HEK293 (cell line): ENCODE results near the gene PLOD3.

ENCODE experiments used
- CTCF ChIA-PET: fragments of 350-600 bp; formaldehyde crosslinking; extraction: SDS; loops from one replicate; lab custom pipeline; 2021; ENCODE audit warnings: antibody characterized with exemption; lab: Yijun Ruan, JAX
- POLR2A ChIA-PET: fragments of 300-600 bp; formaldehyde crosslinking; extraction: SDS; loops from one replicate; lab custom pipeline; 2020; ENCODE audit warnings: antibody characterized with exemption, inconsistent platforms; lab: Yijun Ruan, JAX
- H3K27ac ChIP-seq: fragments of 200-500 bp; sonication (Bioruptor generic); 2 replicates; pipeline ENCODE4 v1.5.1; 2014; ENCODE audit warnings: low read depth, low read length, control low read depth, inconsistent platforms; ENCODE audit errors: extremely low read depth
- H3K36me3 ChIP-seq, 2 experiments: fragments of 200-500 bp in 1 of 2; sonication (Bioruptor generic) in 1 of 2; 1 replicate in 1 of 2; 2 replicates in 1 of 2; pipeline ENCODE4 v1.5.1; 2014 to 2017; ENCODE audit warnings: inconsistent platforms in 2 of 2, low read length in 2 of 2; ENCODE audit not compliant: control insufficient read depth in 2 of 2, insufficient read depth in 1 of 2
- H3K4me1 ChIP-seq: fragments of 200-500 bp; sonication (Bioruptor generic); 2 replicates; pipeline ENCODE4 v1.5.1; 2014; ENCODE audit warnings: mild to moderate bottlenecking, low read length, inconsistent platforms; ENCODE audit not compliant: control insufficient read depth, insufficient read depth
- H3K4me3 ChIP-seq: 2 replicates; pipeline ENCODE4 v1.5.1; 2011; ENCODE audit warnings: low read depth, mild to moderate bottlenecking, control low read depth, low read length, moderate library complexity
- H3K9me3 ChIP-seq: fragments of 200-500 bp; sonication (Bioruptor generic); 2 replicates; pipeline ENCODE4 v1.5.1; 2014; ENCODE audit warnings: low read depth, low read length, inconsistent platforms; ENCODE audit not compliant: control insufficient read depth, insufficient read depth
- FEZF1 ChIP-seq: fragments of 450-650 bp; formaldehyde crosslinking; IDR thresholded peaks from 2 replicates; pipeline ENCODE4 v1.5.1; 2016; ENCODE audit warnings: missing biosample characterization, missing genetic modification characterization
- GLI4 ChIP-seq: fragments of 450-650 bp; formaldehyde crosslinking; IDR thresholded peaks from 2 replicates; pipeline ENCODE4 v1.5.1; 2016; ENCODE audit warnings: missing biosample characterization, missing genetic modification characterization
- GLIS2 ChIP-seq: fragments of 450-650 bp; formaldehyde crosslinking; IDR thresholded peaks from 2 replicates; pipeline ENCODE4 v1.5.1; 2016; ENCODE audit warnings: missing biosample characterization, missing genetic modification characterization
- KLF7 ChIP-seq: fragments of 450-650 bp; formaldehyde crosslinking; IDR thresholded peaks from 2 replicates; pipeline ENCODE4 v1.5.1; 2016; ENCODE audit warnings: missing biosample characterization, missing genetic modification characterization, borderline replicate concordance
- TCF7L2 ChIP-seq: IDR thresholded peaks from 2 replicates; pipeline ENCODE4 v1.6.1; 2011; ENCODE audit warnings: low read depth, mild to moderate bottlenecking, inconsistent platforms, low read length, moderate library complexity, borderline replicate concordance
- ZFHX2 ChIP-seq: fragments of 450-650 bp; formaldehyde crosslinking; conservative IDR thresholded peaks from 2 replicates; pipeline ENCODE4 v1.5.1; 2016; ENCODE audit warnings: missing biosample characterization, missing genetic modification characterization
- ZNF211 ChIP-seq: fragments of 450-650 bp; formaldehyde crosslinking; IDR thresholded peaks from 2 replicates; pipeline ENCODE4 v1.5.1; 2016; ENCODE audit warnings: low read depth, missing biosample characterization, missing genetic modification characterization
- ZNF48 ChIP-seq: fragments of 450-650 bp; formaldehyde crosslinking; IDR thresholded peaks from 2 replicates; pipeline ENCODE4 v1.5.1; 2016; ENCODE audit warnings: missing biosample characterization, missing genetic modification characterization
- ZNF501 ChIP-seq: fragments of 450-650 bp; formaldehyde crosslinking; IDR thresholded peaks from 2 replicates; pipeline ENCODE4 v1.5.1; 2016; ENCODE audit warnings: missing biosample characterization, missing genetic modification characterization
- ZNF561 ChIP-seq: fragments of 450-650 bp; IDR thresholded peaks from 2 replicates; pipeline ENCODE4 v1.5.1; 2018; ENCODE audit warnings: missing biosample characterization, missing genetic modification characterization, borderline replicate concordance
- ZNF600 ChIP-seq: fragments of 450-650 bp; formaldehyde crosslinking; IDR thresholded peaks from 2 replicates; pipeline ENCODE4 v1.5.1; 2016; ENCODE audit warnings: missing biosample characterization, missing genetic modification characterization
- ZNF777 ChIP-seq: fragments of 450-650 bp; formaldehyde crosslinking; IDR thresholded peaks from 2 replicates; pipeline ENCODE4 v1.5.1; 2017; ENCODE audit warnings: missing biosample characterization, missing genetic modification characterization, borderline replicate concordance
- ZNF792 ChIP-seq: fragments of 450-650 bp; formaldehyde crosslinking; IDR thresholded peaks from 2 replicates; pipeline ENCODE4 v1.5.1; 2016; ENCODE audit warnings: missing biosample characterization, missing genetic modification characterization
- ZSCAN30 ChIP-seq: fragments of 450-650 bp; IDR thresholded peaks from 2 replicates; pipeline ENCODE4 v1.5.1; 2018; ENCODE audit warnings: missing biosample characterization, mild to moderate bottlenecking, missing genetic modification characterization, moderate library complexity
- ZXDB ChIP-seq: fragments of 450-650 bp; formaldehyde crosslinking; IDR thresholded peaks from 2 replicates; pipeline ENCODE4 v1.5.1; 2016; ENCODE audit warnings: missing biosample characterization, missing genetic modification characterization
- TF ChIP-seq, protein P1 (sequence below): fragments of 450-650 bp; formaldehyde crosslinking; IDR thresholded peaks from 2 replicates; pipeline ENCODE4 v1.5.1; 2016; ENCODE audit warnings: missing biosample characterization, missing genetic modification characterization
- TF ChIP-seq, protein P2 (sequence below): fragments of 450-650 bp; formaldehyde crosslinking; IDR thresholded peaks from 2 replicates; pipeline ENCODE4 v1.5.1; 2016; ENCODE audit warnings: missing biosample characterization, missing genetic modification characterization
- TF ChIP-seq, protein P3 (sequence below): fragments of 450-650 bp; IDR thresholded peaks from 2 replicates; pipeline ENCODE4 v1.5.1; 2018; ENCODE audit warnings: missing biosample characterization, mild to moderate bottlenecking, missing genetic modification characterization
- TF ChIP-seq, protein P4 (sequence below): fragments of 450-650 bp; formaldehyde crosslinking; IDR thresholded peaks from 2 replicates; pipeline ENCODE4 v1.5.1; 2017; ENCODE audit warnings: missing biosample characterization, missing genetic modification characterization
- TF ChIP-seq, protein P5 (sequence below): fragments of 450-650 bp; formaldehyde crosslinking; IDR thresholded peaks from 2 replicates; pipeline ENCODE4 v1.5.1; 2016; ENCODE audit warnings: missing biosample characterization, missing genetic modification characterization
- TF ChIP-seq, protein P6 (sequence below): fragments of 450-650 bp; formaldehyde crosslinking; conservative IDR thresholded peaks from 2 replicates; pipeline ENCODE4 v1.5.1; 2016; ENCODE audit warnings: low read depth, missing biosample characterization, missing genetic modification characterization
- TF ChIP-seq, protein P7 (sequence below): sonication (generic); formaldehyde crosslinking; IDR thresholded peaks from 2 replicates; pipeline ENCODE4 v1.8.1; 2022; ENCODE audit warnings: mild to moderate bottlenecking, moderate library complexity, missing genetic modification reagents

Gene PLOD3

DNA sequence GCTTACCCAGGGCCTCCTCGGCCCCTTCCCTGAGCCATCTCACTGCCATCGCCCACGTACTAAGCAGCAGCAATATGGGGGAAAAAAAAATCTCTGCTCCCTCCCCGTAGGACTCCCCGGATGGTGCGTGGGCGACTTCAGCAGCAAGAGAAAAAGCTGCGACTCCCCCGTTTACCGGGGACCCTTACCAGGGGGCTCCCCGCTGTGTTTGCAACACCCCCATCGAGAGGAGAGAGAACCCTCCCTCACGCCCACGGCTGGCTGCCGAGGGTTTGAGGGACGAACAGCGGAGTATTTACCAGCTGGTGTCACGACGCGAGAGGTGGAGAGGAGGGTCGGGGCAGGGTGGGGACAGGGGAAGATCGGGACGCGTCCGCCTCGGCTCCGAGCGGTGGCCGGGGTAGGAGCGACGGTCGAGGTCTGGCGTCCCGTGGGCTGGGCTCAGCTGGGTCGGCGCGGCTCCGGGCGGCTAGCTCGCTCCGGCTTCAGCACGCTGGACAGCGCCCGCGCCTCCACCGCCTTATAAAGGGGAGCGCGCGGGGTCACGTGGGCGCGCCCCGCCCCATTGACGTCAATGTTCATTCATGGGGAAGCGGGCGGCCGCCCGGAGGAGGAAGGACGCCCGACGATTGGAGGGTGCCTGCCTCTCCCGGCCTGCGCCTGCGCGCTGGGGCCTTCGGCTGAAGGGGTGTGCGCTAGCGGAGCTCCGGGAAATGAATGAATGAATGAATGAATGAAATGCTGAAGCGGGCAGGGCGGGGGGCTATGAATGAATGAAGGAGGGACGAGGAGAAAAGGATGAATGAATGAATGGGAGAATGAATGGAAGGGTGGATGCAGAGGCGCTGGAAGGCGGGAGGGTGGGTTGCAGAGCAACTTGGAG, 52.1 kb downstream of the PLOD3 start, which contains the start of gene VGF:
VGF (minus strand) TSS at position 495 of the 883 bp plus-strand sequence. CDS start 726 bp downstream, outside the sequence.
- H3K4me1 ChIP-seq: peaks cover 18% of the 10 kb centered on the region
- ChIA-PET CTCF (interaction anchor here (0.6 to 2.4 kb wide), 7 partner anchors 9 to 258 kb away, joined by 3 to 14 read pairs (median 5); no protein-coding TSS in a partner anchor), POLR2A (interaction anchor here (0.7 to 1.2 kb wide), 7 partner anchors 9 to 620 kb away, joined by 3 to 6 read pairs (median 3); partner anchors contain the start of genes POP7, SERPINE1 and ZNHIT1)
- no peak within 1 kb of the TSS for H3K27ac ChIP-seq
- H3K36me3 ChIP-seq: no peaks in the 10 kb centered on the region
- H3K9me3 ChIP-seq: no peaks in the 10 kb centered on the region
- H3K4me3 ChIP-seq: peak within 1 kb of the TSS; percentile 15
- no peak for TF ChIP-seq TCF7L2
- TF ChIP-seq, protein P1, sequence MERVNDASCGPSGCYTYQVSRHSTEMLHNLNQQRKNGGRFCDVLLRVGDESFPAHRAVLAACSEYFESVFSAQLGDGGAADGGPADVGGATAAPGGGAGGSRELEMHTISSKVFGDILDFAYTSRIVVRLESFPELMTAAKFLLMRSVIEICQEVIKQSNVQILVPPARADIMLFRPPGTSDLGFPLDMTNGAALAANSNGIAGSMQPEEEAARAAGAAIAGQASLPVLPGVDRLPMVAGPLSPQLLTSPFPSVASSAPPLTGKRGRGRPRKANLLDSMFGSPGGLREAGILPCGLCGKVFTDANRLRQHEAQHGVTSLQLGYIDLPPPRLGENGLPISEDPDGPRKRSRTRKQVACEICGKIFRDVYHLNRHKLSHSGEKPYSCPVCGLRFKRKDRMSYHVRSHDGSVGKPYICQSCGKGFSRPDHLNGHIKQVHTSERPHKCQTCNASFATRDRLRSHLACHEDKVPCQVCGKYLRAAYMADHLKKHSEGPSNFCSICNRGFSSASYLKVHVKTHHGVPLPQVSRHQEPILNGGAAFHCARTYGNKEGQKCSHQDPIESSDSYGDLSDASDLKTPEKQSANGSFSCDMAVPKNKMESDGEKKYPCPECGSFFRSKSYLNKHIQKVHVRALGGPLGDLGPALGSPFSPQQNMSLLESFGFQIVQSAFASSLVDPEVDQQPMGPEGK (tag by site-specific recombination): peak; percentile 94
- TF ChIP-seq ZNF792: no peak
- TF ChIP-seq GLIS2 (tag by site-specific recombination): peak; percentile 24; the same call in 1 of the 2 replicates
- TF ChIP-seq FEZF1: no peak
- TF ChIP-seq, protein P2, sequence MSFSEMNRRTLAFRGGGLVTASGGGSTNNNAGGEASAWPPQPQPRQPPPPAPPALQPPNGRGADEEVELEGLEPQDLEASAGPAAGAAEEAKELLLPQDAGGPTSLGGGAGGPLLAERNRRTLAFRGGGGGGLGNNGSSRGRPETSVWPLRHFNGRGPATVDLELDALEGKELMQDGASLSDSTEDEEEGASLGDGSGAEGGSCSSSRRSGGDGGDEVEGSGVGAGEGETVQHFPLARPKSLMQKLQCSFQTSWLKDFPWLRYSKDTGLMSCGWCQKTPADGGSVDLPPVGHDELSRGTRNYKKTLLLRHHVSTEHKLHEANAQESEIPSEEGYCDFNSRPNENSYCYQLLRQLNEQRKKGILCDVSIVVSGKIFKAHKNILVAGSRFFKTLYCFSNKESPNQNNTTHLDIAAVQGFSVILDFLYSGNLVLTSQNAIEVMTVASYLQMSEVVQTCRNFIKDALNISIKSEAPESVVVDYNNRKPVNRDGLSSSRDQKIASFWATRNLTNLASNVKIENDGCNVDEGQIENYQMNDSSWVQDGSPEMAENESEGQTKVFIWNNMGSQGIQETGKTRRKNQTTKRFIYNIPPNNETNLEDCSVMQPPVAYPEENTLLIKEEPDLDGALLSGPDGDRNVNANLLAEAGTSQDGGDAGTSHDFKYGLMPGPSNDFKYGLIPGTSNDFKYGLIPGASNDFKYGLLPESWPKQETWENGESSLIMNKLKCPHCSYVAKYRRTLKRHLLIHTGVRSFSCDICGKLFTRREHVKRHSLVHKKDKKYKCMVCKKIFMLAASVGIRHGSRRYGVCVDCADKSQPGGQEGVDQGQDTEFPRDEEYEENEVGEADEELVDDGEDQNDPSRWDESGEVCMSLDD (tag by site-specific recombination): peak; percentile 96
- peak; percentile 79; the same call in 1 of the 2 replicates for TF ChIP-seq ZNF600 (tag by site-specific recombination)
- TF ChIP-seq, protein P3, sequence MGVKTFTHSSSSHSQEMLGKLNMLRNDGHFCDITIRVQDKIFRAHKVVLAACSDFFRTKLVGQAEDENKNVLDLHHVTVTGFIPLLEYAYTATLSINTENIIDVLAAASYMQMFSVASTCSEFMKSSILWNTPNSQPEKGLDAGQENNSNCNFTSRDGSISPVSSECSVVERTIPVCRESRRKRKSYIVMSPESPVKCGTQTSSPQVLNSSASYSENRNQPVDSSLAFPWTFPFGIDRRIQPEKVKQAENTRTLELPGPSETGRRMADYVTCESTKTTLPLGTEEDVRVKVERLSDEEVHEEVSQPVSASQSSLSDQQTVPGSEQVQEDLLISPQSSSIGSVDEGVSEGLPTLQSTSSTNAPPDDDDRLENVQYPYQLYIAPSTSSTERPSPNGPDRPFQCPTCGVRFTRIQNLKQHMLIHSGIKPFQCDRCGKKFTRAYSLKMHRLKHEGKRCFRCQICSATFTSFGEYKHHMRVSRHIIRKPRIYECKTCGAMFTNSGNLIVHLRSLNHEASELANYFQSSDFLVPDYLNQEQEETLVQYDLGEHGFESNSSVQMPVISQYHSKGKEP (tag by site-specific recombination): no peak
- TF ChIP-seq ZSCAN30 (tag by site-specific recombination): peak; percentile 89
- TF ChIP-seq, protein P4, sequence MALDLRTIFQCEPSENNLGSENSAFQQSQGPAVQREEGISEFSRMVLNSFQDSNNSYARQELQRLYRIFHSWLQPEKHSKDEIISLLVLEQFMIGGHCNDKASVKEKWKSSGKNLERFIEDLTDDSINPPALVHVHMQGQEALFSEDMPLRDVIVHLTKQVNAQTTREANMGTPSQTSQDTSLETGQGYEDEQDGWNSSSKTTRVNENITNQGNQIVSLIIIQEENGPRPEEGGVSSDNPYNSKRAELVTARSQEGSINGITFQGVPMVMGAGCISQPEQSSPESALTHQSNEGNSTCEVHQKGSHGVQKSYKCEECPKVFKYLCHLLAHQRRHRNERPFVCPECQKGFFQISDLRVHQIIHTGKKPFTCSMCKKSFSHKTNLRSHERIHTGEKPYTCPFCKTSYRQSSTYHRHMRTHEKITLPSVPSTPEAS (tag by site-specific recombination): 0 out of 2 replicates have a peak, but pooled peaks have one; percentile 53
- TF ChIP-seq ZNF561 (tag by site-specific recombination): peak; percentile 91
- TF ChIP-seq ZXDB (tag by site-specific recombination): peak; percentile 77; the same call in 1 of the 2 replicates
- TF ChIP-seq ZNF501 (tag by site-specific recombination): peak; percentile 60; the same call in 1 of the 2 replicates
- 0 out of 2 replicates have a peak, but pooled peaks have one; percentile 36 for TF ChIP-seq GLI4 (tag by site-specific recombination)
- TF ChIP-seq ZNF211 (tag by site-specific recombination): no peak
- TF ChIP-seq, protein P5, sequence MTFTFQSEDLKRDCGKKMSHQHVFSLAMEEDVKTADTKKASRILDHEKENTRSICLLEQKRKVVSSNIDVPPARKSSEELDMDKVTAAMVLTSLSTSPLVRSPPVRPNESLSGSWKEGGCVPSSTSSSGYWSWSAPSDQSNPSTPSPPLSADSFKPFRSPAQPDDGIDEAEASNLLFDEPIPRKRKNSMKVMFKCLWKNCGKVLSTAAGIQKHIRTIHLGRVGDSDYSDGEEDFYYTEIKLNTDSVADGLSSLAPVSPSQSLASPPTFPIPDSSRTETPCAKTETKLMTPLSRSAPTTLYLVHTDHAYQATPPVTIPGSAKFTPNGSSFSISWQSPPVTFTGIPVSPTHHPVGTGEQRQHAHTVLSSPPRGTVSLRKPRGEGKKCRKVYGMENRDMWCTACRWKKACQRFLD (tag by site-specific recombination): no peak
- TF ChIP-seq, protein P6, sequence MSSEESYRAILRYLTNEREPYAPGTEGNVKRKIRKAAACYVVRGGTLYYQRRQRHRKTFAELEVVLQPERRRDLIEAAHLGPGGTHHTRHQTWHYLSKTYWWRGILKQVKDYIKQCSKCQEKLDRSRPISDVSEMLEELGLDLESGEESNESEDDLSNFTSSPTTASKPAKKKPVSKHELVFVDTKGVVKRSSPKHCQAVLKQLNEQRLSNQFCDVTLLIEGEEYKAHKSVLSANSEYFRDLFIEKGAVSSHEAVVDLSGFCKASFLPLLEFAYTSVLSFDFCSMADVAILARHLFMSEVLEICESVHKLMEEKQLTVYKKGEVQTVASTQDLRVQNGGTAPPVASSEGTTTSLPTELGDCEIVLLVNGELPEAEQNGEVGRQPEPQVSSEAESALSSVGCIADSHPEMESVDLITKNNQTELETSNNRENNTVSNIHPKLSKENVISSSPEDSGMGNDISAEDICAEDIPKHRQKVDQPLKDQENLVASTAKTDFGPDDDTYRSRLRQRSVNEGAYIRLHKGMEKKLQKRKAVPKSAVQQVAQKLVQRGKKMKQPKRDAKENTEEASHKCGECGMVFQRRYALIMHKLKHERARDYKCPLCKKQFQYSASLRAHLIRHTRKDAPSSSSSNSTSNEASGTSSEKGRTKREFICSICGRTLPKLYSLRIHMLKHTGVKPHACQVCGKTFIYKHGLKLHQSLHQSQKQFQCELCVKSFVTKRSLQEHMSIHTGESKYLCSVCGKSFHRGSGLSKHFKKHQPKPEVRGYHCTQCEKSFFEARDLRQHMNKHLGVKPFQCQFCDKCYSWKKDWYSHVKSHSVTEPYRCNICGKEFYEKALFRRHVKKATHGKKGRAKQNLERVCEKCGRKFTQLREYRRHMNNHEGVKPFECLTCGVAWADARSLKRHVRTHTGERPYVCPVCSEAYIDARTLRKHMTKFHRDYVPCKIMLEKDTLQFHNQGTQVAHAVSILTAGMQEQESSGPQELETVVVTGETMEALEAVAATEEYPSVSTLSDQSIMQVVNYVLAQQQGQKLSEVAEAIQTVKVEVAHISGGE (tag by site-specific recombination): 0 out of 2 replicates have a peak, but pooled peaks have one; percentile 23
- TF ChIP-seq, protein P7, sequence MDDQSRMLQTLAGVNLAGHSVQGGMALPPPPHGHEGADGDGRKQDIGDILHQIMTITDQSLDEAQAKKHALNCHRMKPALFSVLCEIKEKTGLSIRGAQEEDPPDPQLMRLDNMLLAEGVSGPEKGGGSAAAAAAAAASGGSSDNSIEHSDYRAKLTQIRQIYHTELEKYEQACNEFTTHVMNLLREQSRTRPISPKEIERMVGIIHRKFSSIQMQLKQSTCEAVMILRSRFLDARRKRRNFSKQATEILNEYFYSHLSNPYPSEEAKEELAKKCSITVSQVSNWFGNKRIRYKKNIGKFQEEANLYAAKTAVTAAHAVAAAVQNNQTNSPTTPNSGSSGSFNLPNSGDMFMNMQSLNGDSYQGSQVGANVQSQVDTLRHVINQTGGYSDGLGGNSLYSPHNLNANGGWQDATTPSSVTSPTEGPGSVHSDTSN (CRISPR knock-in tag): peak; percentile 91; the same call in 1 of the 2 replicates
- TF ChIP-seq KLF7 (tag by site-specific recombination): peak; percentile 76; the same call in 1 of the 2 replicates
- TF ChIP-seq ZNF48 (tag by site-specific recombination): no peak
- TF ChIP-seq ZNF777: no peak
- peak; percentile 97 for TF ChIP-seq ZFHX2
